Tibial artery (tissue), 4 donors: Measurements from ENCODE around the gene GPC6.

ENCODE experiments used
- DNase-seq, 2 donors: peaks; one replicate each; pipeline ENCODE4 v3.0.0-alpha.2; 2019
- H3K27ac ChIP-seq, 2 donors: fragments of 200-600 bp; sonication (generic) in 1 of 2; 1 replicate in 1 of 2; 2 replicates in 1 of 2; pipeline ENCODE4 v1.5.1; 2018 to 2019; ENCODE audit warnings: mild to moderate bottlenecking in 1 of 2
- H3K27me3 ChIP-seq, 2 donors: fragments of 200-600 bp; sonication (generic) in 1 of 2; one replicate each; pipeline versions ENCODE4 v1.5.1 to v1.6.0; 2016 to 2019
- H3K36me3 ChIP-seq, 3 donors: fragments of 200-600 bp; sonication (generic) in 2 of 3; one replicate each; pipeline ENCODE4 v1.5.1; 2016 to 2019; ENCODE audit warnings: mild to moderate bottlenecking in 2 of 3
- H3K4me1 ChIP-seq, 4 donors: fragments of 200-600 bp; sonication (generic) in 2 of 4; 1 replicate in 3 of 4; 2 replicates in 1 of 4; pipeline ENCODE4 v1.5.1; 2016 to 2019
- H3K4me3 ChIP-seq, 2 donors: fragments of 200-600 bp; sonication (generic) in 1 of 2; 1 replicate in 1 of 2; 2 replicates in 1 of 2; pipeline ENCODE4 v1.5.1; 2018 to 2019; ENCODE audit warnings: mild to moderate bottlenecking in 2 of 2
- H3K9me3 ChIP-seq, 3 donors: fragments of 200-600 bp; sonication (generic) in 1 of 3; one replicate each; pipeline ENCODE4 v1.5.1; 2016 to 2019
- CTCF ChIP-seq, 2 experiments: fragments of 200-600 bp in 1 of 2; fragments of 450-650 bp in 1 of 2; IDR thresholded peaks; one replicate each; pipeline ENCODE4 v1.5.1; 2017 to 2019; ENCODE audit warnings: antibody characterized with exemption in 2 of 2, mild to moderate bottlenecking in 1 of 2, moderate library complexity in 1 of 2
- intact Hi-C: fragments of 100-400 bp; cut with DNase I; formaldehyde crosslinking; loops from one replicate; pipeline ENCODE4 v1.15.0; 2023; ENCODE audit warnings: low total_unique reads

The GPC6 gene

GRCh38 chr13:93674337-93674755 is 447.7 kb downstream of the GPC6 start:
- Histone ChIP-seq H3K4me1 (peaks cover 0 to 11% (median 2%) of the 10 kb centered on the region in 4 donors), H3K27me3 (no peaks in the 10 kb centered on the region), H3K4me3 (no peak overlapping the region), H3K36me3 (no peaks in the 10 kb centered on the region), H3K9me3 (no peaks in the 10 kb centered on the region), H3K27ac (no peak overlapping the region)
- intact Hi-C loops: no loop called here
- no peak for DNase-seq
- no peak for TF ChIP-seq CTCF (IDR thresholded peaks at IDR 0.05)

GRCh38 chr13:93680329-93680728 is 453.7 kb downstream of the GPC6 start:
- no peak for TF ChIP-seq CTCF (IDR thresholded peaks at IDR 0.05)
- H3K9me3 ChIP-seq: no peaks in the 10 kb centered on the region
- no peak overlapping the region for H3K27ac ChIP-seq
- no peaks in the 10 kb centered on the region for H3K27me3 ChIP-seq
- DNase-seq: no peak
- intact Hi-C loops: no loop called here
- no peak overlapping the region for H3K4me3 ChIP-seq
- no peaks in the 10 kb centered on the region for H3K4me1 ChIP-seq
- H3K36me3 ChIP-seq: no peaks in the 10 kb centered on the region

- H3K9me3 ChIP-seq: no peaks in the 10 kb centered on the region
- no peaks in the 10 kb centered on the region for H3K4me1 ChIP-seq
- H3K4me3 ChIP-seq: no peak overlapping the region
- no peak for TF ChIP-seq CTCF (IDR thresholded peaks at IDR 0.05)
- no peaks in the 10 kb centered on the region for H3K27me3 ChIP-seq
- DNase-seq: no peak
- intact Hi-C loops: no loop called here
- no peaks in the 10 kb centered on the region for H3K36me3 ChIP-seq
- H3K27ac ChIP-seq: no peak overlapping the region
These were observed 459.3 kb downstream of the GPC6 start for GRCh38 chr13:93685900-93686299.

GRCh38 chr13:93686399-93686798 is 459.8 kb downstream of the GPC6 start:
- H3K4me3 ChIP-seq: no peak overlapping the region
- H3K27me3 ChIP-seq: no peaks in the 10 kb centered on the region
- no peak for TF ChIP-seq CTCF (IDR thresholded peaks at IDR 0.05)
- no peaks in the 10 kb centered on the region for H3K4me1 ChIP-seq
- H3K27ac ChIP-seq: no peak overlapping the region
- no peaks in the 10 kb centered on the region for H3K36me3 ChIP-seq
- intact Hi-C loops: no loop called here
- H3K9me3 ChIP-seq: no peaks in the 10 kb centered on the region
- no peak for DNase-seq

- no peak for DNase-seq
- Histone ChIP-seq H3K9me3 (no peaks in the 10 kb centered on the region), H3K4me1 (no peaks in the 10 kb centered on the region), H3K27ac (no peak overlapping the region), H3K36me3 (no peaks in the 10 kb centered on the region), H3K27me3 (no peaks in the 10 kb centered on the region), H3K4me3 (no peak overlapping the region)
- TF ChIP-seq CTCF (IDR thresholded peaks at IDR 0.05): no peak
- intact Hi-C loops: no loop called here
These were observed 460.7 kb downstream of the GPC6 start for GRCh38 chr13:93687261-93687660.

- no peaks in the 10 kb centered on the region for H3K27me3 ChIP-seq
- no peak overlapping the region for H3K27ac ChIP-seq
- H3K4me1 ChIP-seq: no peaks in the 10 kb centered on the region
- no peak for DNase-seq
- no peaks in the 10 kb centered on the region for H3K9me3 ChIP-seq
- H3K4me3 ChIP-seq: no peak overlapping the region
- no peaks in the 10 kb centered on the region for H3K36me3 ChIP-seq
- intact Hi-C loops: no loop called here
- TF ChIP-seq CTCF (IDR thresholded peaks at IDR 0.05): no peak
These were observed 462.7 kb downstream of the GPC6 start for GRCh38 chr13:93689333-93689732.
